ENCODE data around the gene SOX4.
"Not testable (repeated sequence)": the region's sequence is repeated elsewhere in the genome, so short reads cannot be mapped to it uniquely, and the experiment has no call there.

The SOX4 gene

GRCh38 chr6:21593412-21593926 is at the start of gene SOX4:
Gene SOX4 (plus strand): TSS chr6:21593751. CDS start chr6:21594535, 784 bp downstream.
- H3K9me3 ChIP-seq (ENCODE audit: low read length), result no peaks in the 10 kb centered on the region
- H3K4me3 ChIP-seq (ENCODE audit: low read length), result peak within 1 kb of the TSS; percentile 93
- no peaks in the 10 kb centered on the region for H3K27me3 ChIP-seq (ENCODE audit: insufficient read depth, low read length)
- peaks cover 25% of the 10 kb centered on the region for H3K36me3 ChIP-seq (ENCODE audit: insufficient read depth, low read length)
- peaks cover 18% of the 10 kb centered on the region for H3K4me1 ChIP-seq (ENCODE audit: insufficient read depth, low read length)
- H2AFZ ChIP-seq (ENCODE audit: low read depth, low read length), result no peak within 1 kb of the TSS

GRCh38 chr6:21552286-21552685 is 41.3 kb upstream of the SOX4 start:
- not testable (repeated sequence) for H3K4me1 ChIP-seq (ENCODE audit: insufficient read depth, low read length); H3K4me3 ChIP-seq (ENCODE audit: low read length); H2AFZ ChIP-seq (ENCODE audit: low read depth, low read length); H3K9me3 ChIP-seq (ENCODE audit: low read length); H3K36me3 ChIP-seq (ENCODE audit: insufficient read depth, low read length); H3K27me3 ChIP-seq (ENCODE audit: insufficient read depth, low read length)

- no peaks in the 10 kb centered on the region for H3K36me3 ChIP-seq (ENCODE audit: insufficient read depth, low read length)
- H3K9me3 ChIP-seq (ENCODE audit: low read length), result no peaks in the 10 kb centered on the region
- H3K4me3 ChIP-seq (ENCODE audit: low read length), result no peak overlapping the region
Observed at GRCh38 chr6:21554286-21554685, 39.3 kb upstream of the SOX4 start.

GRCh38 chr6:21555197-21555596 is 38.4 kb upstream of the SOX4 start:
- Histone ChIP-seq H3K4me3 (ENCODE audit: low read length) (no peak overlapping the region), H3K9me3 (ENCODE audit: low read length) (peaks cover 3% of the 10 kb centered on the region), H2AFZ (ENCODE audit: low read depth, low read length) (no peak overlapping the region), H3K4me1 (ENCODE audit: insufficient read depth, low read length) (peaks cover 5% of the 10 kb centered on the region), H3K36me3 (ENCODE audit: insufficient read depth, low read length) (no peaks in the 10 kb centered on the region), H3K27me3 (ENCODE audit: insufficient read depth, low read length) (no peaks in the 10 kb centered on the region)

More at GRCh38 chr6:21554286-21554685, 39.3 kb upstream of the SOX4 start:
- Histone ChIP-seq H3K27me3 (ENCODE audit: insufficient read depth, low read length) (no peaks in the 10 kb centered on the region), H3K4me1 (ENCODE audit: insufficient read depth, low read length) (peaks cover 5% of the 10 kb centered on the region), H2AFZ (ENCODE audit: low read depth, low read length) (no peak overlapping the region)

- Histone ChIP-seq H3K4me1 (ENCODE audit: insufficient read depth, low read length) (peaks cover 5% of the 10 kb centered on the region), H3K27me3 (ENCODE audit: insufficient read depth, low read length) (no peaks in the 10 kb centered on the region), H3K36me3 (ENCODE audit: insufficient read depth, low read length) (no peaks in the 10 kb centered on the region), H3K9me3 (ENCODE audit: low read length) (peaks cover 3% of the 10 kb centered on the region), H2AFZ (ENCODE audit: low read depth, low read length) (no peak overlapping the region), H3K4me3 (ENCODE audit: low read length) (no peak overlapping the region)
Observed at GRCh38 chr6:21556511-21556910, 37.0 kb upstream of the SOX4 start.

- Histone ChIP-seq H3K9me3 (ENCODE audit: low read length) (peaks cover 3% of the 10 kb centered on the region), H3K4me3 (ENCODE audit: low read length) (no peak overlapping the region), H3K27me3 (ENCODE audit: insufficient read depth, low read length) (no peaks in the 10 kb centered on the region), H2AFZ (ENCODE audit: low read depth, low read length) (no peak overlapping the region), H3K4me1 (ENCODE audit: insufficient read depth, low read length) (peaks cover 5% of the 10 kb centered on the region), H3K36me3 (ENCODE audit: insufficient read depth, low read length) (no peaks in the 10 kb centered on the region)
Observed at GRCh38 chr6:21556968-21557721, 36.4 kb upstream of the SOX4 start.

GRCh38 chr6:21559238-21559637 is 34.3 kb upstream of the SOX4 start:
- peaks cover 5% of the 10 kb centered on the region for H3K4me1 ChIP-seq (ENCODE audit: insufficient read depth, low read length)
- no peaks in the 10 kb centered on the region for H3K36me3 ChIP-seq (ENCODE audit: insufficient read depth, low read length)
- H3K27me3 ChIP-seq (ENCODE audit: insufficient read depth, low read length), result no peaks in the 10 kb centered on the region
- no peak overlapping the region for H2AFZ ChIP-seq (ENCODE audit: low read depth, low read length)
- no peak overlapping the region for H3K4me3 ChIP-seq (ENCODE audit: low read length)
- peaks cover 3% of the 10 kb centered on the region for H3K9me3 ChIP-seq (ENCODE audit: low read length)

- Histone ChIP-seq H3K36me3 (ENCODE audit: insufficient read depth, low read length) (no peaks in the 10 kb centered on the region), H3K4me1 (ENCODE audit: insufficient read depth, low read length) (peaks cover 5% of the 10 kb centered on the region), H3K4me3 (ENCODE audit: low read length) (no peak overlapping the region), H2AFZ (ENCODE audit: low read depth, low read length) (no peak overlapping the region), H3K27me3 (ENCODE audit: insufficient read depth, low read length) (no peaks in the 10 kb centered on the region), H3K9me3 (ENCODE audit: low read length) (peaks cover 5% of the 10 kb centered on the region)
Observed at GRCh38 chr6:21560249-21560648, 33.3 kb upstream of the SOX4 start.

- Histone ChIP-seq H3K4me3 (ENCODE audit: low read length) (no peak overlapping the region), H3K9me3 (ENCODE audit: low read length) (peaks cover 7% of the 10 kb centered on the region), H3K27me3 (ENCODE audit: insufficient read depth, low read length) (no peaks in the 10 kb centered on the region), H3K4me1 (ENCODE audit: insufficient read depth, low read length) (no peaks in the 10 kb centered on the region), H3K36me3 (ENCODE audit: insufficient read depth, low read length) (no peaks in the 10 kb centered on the region), H2AFZ (ENCODE audit: low read depth, low read length) (no peak overlapping the region)
Observed at GRCh38 chr6:21565431-21565830, 28.1 kb upstream of the SOX4 start.

GRCh38 chr6:21578523-21578922 is 15.0 kb upstream of the SOX4 start:
- H3K27me3 ChIP-seq (ENCODE audit: insufficient read depth, low read length), result no peaks in the 10 kb centered on the region
- H3K36me3 ChIP-seq (ENCODE audit: insufficient read depth, low read length), result no peaks in the 10 kb centered on the region
- H2AFZ ChIP-seq (ENCODE audit: low read depth, low read length), result no peak overlapping the region
- H3K4me3 ChIP-seq (ENCODE audit: low read length), result no peak overlapping the region
- H3K4me1 ChIP-seq (ENCODE audit: insufficient read depth, low read length), result no peaks in the 10 kb centered on the region
- H3K9me3 ChIP-seq (ENCODE audit: low read length), result peaks cover 3% of the 10 kb centered on the region

GRCh38 chr6:21582651-21583050 is 10.9 kb upstream of the SOX4 start:
- no peak overlapping the region for H3K4me3 ChIP-seq (ENCODE audit: low read length)
- no peaks in the 10 kb centered on the region for H3K27me3 ChIP-seq (ENCODE audit: insufficient read depth, low read length)
- H2AFZ ChIP-seq (ENCODE audit: low read depth, low read length), result no peak overlapping the region
- H3K4me1 ChIP-seq (ENCODE audit: insufficient read depth, low read length), result peaks cover 7% of the 10 kb centered on the region
- H3K36me3 ChIP-seq (ENCODE audit: insufficient read depth, low read length), result no peaks in the 10 kb centered on the region
- peaks cover 2% of the 10 kb centered on the region for H3K9me3 ChIP-seq (ENCODE audit: low read length)

- Histone ChIP-seq H3K27me3 (ENCODE audit: insufficient read depth, low read length) (no peaks in the 10 kb centered on the region), H3K36me3 (ENCODE audit: insufficient read depth, low read length) (no peaks in the 10 kb centered on the region), H3K4me3 (ENCODE audit: low read length) (peak overlapping the region; percentile 72), H3K4me1 (ENCODE audit: insufficient read depth, low read length) (peaks cover 16% of the 10 kb centered on the region), H2AFZ (ENCODE audit: low read depth, low read length) (no peak overlapping the region), H3K9me3 (ENCODE audit: low read length) (no peaks in the 10 kb centered on the region)
Observed at GRCh38 chr6:21586300-21586699, 7.3 kb upstream of the SOX4 start.

- Histone ChIP-seq H3K4me1 (ENCODE audit: insufficient read depth, low read length) (peaks cover 16% of the 10 kb centered on the region), H3K9me3 (ENCODE audit: low read length) (no peaks in the 10 kb centered on the region), H3K27me3 (ENCODE audit: insufficient read depth, low read length) (no peaks in the 10 kb centered on the region), H3K36me3 (ENCODE audit: insufficient read depth, low read length) (no peaks in the 10 kb centered on the region), H2AFZ (ENCODE audit: low read depth, low read length) (peak overlapping the region; percentile 77), H3K4me3 (ENCODE audit: low read length) (peak overlapping the region; percentile 72)
Observed at GRCh38 chr6:21586740-21587178, 6.8 kb upstream of the SOX4 start.
